NCI-H2107 treated with DMSO at 0.1 percent for 48 hours (cell line): ENCODE data around the gene FHL3.

Source experiments
- DNase-seq: peaks from one replicate; lab custom pipeline; 2025; ENCODE audit not compliant: unreplicated experiment; lab: John Stamatoyannopoulos, UW

The FHL3 gene, protein sequence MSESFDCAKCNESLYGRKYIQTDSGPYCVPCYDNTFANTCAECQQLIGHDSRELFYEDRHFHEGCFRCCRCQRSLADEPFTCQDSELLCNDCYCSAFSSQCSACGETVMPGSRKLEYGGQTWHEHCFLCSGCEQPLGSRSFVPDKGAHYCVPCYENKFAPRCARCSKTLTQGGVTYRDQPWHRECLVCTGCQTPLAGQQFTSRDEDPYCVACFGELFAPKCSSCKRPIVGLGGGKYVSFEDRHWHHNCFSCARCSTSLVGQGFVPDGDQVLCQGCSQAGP

DNA sequence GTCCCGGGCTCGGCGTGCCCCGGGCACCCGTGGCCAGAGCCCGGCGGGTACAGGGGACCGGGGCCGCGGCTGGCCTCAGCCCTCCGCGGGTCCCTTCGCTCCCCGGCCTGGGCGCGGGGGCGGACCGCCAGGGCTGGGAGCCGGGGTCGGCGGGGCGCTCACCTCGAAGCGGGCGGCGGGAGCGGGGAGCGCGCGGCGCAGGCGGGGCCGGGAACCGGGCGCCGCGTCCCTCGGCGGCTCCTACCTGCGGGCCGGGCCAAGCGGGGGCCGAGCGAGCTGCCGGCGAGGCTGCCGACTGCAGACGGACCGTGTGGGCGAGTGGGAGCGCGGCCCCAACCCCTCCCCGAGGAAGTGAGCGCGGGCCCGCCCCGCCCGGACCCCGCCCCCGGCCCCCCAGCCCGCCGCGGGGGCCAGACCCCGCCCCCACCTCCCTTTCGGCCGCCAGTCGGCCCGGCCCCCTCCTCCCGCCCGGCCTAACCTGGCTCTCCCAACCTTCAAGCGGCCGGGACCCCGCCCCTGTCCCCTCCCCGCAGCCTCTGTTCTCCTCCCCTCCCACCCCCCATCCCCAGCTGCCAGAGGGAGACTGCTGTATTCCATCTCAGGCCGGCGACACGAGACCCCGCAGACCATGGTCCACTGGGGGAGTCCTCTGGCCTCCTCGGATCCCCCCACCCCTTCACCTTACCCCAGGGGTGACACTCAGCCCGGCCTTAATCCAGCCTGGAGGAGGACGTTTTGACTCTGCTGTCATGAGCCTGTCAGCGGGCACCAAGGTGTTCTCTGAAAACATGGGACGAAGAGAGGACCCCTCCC is at the start of gene FHL3:
FHL3 (minus strand) TSS at position 320 of the 813 bp plus-strand sequence. CDS start 6,102 bp downstream, outside the sequence.
- DNase-seq = no peak

- DNase-seq = peak; percentile 11
Observed at GRCh38 chr1:38053416-38054091, 48.2 kb upstream of the FHL3 start.

DNA sequence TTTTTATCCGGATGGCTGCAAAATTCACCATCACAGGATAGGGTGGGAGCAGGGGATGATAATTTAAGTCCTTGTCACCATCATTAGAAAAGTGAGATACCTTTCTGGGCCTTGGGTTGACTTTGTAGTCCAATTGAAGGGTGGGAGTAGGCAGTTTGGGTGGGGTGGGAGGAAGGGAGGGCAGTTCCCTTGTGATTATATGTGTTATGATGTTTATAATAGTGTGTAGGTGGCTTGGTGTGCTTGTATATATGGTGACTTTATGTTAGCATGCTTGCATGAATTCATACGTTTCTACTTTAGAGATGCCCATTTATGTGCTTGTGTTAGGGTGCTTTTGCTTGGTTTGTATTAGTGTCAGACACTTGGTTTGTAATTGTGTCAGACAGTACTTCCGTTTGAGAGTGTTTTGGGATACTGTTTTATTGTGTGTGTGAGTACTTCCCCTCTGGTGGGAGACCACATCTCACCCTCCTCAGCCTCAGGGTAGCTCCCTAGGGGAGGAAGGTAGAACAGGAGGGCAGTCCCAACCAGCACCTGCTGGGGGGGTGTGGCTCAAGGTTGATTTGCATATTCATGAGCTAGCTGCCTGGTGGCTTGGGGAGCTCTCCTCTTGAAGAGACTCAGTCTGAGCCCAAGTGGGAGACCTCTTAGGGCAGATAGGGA is 47.6 kb upstream of the FHL3 start:
- DNase-seq = no peak

- DNase-seq = no peak
Observed at GRCh38 chr1:38051079-38051543, 45.8 kb upstream of the FHL3 start.

- DNase-seq = no peak
Observed at GRCh38 chr1:38050397-38051078, 45.2 kb upstream of the FHL3 start.

- DNase-seq = no peak
Observed at GRCh38 chr1:38047603-38048141, 42.4 kb upstream of the FHL3 start.

DNA sequence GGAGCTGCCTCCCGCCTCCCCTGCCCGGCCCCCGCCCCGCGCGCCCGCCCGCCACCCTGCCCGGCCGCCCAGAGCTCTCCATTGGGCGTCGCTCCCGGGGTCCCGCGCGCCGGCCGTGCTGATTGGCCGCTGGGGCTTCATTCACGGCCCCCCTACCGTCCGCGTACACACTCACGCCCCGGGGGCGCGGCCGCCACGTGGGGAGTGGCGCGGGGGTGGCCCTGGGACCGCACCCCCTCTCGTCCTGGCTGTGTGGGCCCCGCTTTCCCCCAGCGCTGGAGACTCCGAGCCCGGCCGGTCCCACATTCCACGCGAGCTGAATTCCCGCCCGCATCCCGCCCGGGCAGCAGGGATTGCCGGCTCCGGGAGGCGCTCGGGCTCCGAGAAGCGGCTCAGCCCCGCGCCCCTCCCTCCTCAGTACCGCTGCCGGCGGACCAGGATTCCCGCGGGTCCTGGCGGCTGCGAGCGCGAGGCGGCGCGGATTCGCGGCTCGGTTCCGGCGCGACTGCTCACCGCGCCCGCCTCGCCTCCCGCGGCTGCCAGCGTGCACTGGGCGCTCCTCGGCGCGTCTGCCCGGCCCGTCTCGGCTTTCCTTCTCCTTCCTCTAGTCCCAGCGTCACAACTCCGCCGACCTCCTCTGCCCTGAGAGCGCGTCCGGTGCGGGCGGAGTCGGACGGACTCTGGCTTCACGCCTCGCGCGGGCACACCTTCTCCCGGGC is 41.7 kb upstream of the FHL3 start:
- DNase-seq = peak; percentile 2

GRCh38 chr1:38046333-38046883 is 41.1 kb upstream of the FHL3 start, which contains the start of gene POU3F1:
Gene POU3F1, minus strand, starts transcription at chr1:38046793. Its CDS starts 50 bp downstream, at chr1:38046743.
- DNase-seq = no peak

DNA sequence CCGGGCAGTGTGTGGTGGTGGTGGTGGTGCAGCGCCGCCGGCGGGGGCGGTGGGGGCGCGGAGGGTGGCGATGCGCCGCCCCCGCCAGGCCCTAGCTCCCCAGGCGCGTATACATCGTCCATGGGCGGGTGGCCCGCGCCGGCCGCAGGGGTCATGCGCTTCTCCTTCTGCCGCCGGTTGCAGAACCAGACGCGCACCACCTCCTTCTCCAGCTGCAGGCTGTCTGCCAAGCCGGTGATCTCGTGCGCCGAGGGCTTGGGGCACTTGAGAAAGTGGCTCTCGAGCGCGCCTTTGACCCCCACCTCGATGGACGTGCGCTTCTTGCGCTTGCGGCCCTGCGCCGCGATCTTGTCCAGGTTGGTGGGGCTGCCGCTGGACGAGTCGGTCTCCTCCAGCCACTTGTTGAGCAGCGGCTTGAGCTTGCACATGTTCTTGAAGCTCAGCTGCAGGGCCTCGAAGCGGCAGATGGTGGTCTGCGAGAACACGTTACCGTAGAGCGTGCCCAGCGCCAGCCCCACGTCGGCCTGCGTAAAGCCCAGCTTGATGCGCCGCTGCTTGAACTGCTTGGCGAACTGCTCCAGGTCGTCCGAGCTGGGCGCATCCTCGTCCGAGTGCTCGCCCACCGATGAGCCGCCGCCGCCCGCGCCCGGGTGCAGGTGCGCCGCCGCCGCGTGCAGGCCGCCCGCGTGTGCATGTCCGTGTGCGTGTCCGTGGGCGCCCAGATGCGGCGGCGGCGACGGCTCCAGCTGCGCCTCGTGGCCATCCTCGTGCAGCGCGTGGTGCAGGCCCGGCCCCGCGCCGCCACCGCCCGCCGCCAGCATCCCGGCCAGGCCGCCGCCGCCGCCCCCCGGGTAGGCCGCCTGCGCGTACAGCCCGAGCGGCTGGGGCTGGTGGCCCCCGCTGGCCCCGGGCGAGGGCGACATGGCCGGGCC is 40.4 kb upstream of the FHL3 start:
- DNase-seq = no peak

GRCh38 chr1:38044221-38045215 is 39.2 kb upstream of the FHL3 start:
- no peak for DNase-seq

DNA sequence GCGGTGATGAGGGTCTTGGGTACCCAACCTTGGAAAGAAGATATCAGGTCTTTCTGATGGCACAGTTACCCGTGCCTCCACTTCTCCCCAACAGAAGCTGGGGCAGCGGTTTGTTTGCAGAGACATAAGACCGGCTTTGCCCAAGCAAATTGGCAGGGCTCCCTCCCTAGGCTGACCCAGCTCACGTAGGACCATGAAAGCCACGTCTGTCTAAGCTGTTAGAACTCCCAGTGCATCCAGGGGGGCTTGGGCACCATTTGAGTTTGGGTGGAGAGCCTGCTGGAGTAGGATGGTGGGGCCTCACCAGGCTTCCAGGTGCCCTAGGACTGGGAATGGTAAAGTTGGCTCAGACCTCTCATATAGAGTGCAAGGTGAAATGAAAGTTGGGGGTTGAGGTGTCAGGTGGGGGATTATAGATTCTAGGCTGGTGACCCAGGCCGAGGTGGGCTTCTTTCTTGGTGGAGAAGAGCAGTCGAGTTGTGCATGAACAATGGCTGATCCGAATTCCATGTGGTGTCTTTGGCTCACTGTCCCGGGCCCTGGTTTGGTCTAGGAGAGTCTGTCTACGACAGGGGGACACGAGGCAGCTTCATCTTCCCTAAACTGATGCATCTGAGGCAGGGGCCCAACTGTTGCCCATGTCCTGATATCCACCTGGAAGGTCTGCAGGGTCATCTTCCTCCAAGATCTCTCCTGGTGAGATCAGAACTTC is 37.9 kb upstream of the FHL3 start:
- no peak for DNase-seq

DNA sequence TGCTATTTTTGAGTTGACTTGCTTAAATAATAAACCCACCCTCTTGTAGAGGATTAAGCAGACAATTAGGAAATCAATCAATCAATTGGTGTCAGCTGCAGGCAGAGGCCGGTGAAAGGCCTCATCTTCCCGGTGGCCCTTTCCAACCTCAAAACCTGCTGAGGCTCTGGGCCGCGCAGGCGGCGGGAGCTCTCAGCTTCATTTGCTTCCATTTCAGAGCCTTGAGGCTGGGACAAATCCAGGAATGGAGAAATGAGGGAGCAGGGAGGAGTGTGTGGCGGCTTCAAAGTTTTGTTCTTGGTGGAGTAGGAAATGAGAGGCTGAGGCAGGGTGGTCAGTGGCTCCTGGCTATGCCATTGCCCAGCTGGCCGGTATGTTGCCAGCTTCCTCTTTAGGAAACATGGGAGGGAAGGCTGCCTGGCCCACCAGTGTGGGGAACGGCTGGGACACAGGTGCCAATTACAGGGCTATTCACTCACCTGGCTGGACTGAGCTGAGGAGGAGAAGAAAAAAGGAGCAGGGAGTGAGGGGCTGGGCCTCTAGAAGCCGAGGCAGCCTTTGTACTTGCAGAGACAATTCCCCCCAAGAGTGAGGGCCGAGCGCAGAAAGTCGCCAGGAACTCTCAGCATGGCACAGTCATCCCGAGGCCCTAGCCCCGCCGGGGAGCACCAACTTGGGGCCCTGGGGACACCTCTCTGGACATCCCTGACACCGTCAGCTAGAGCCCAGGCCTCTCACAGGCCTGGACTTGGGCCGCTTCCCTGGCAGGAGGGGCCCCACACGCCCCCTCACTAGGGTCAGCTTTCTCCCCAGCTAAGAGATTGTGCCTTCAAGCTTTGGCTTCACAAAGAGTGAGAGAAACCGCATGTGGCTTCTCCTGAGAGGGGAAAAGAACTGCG is 36.9 kb upstream of the FHL3 start:
- no peak for DNase-seq

GRCh38 chr1:38039331-38040088 is 34.2 kb upstream of the FHL3 start:
- DNase-seq = no peak

- DNase-seq = no peak
Observed at GRCh38 chr1:38038861-38039260, 33.5 kb upstream of the FHL3 start.
